GM23338 (cell line): ENCODE data around the gene JPH4. TPM values are rescaled to one million over a fixed set of nuclear protein-coding genes. Genes with fewer than 3 reads are reported as not detected.

Experiments used
- ATAC-seq: fragments of 200-7000 bp; cut with Tn5 transposase; 3 replicates; pipeline ENCODE4 v1.9.1; 2020
- DNase-seq: peaks from one replicate; pipeline ENCODE4 v3.0.0-alpha.2; 2015; ENCODE audit warnings: low spot score
- H2AFZ ChIP-seq: fragments of 200-600 bp; sonication (generic); 2 replicates; pipeline ENCODE4 v1.8.0; 2016; ENCODE audit warnings: antibody characterized with exemption, mild to moderate bottlenecking, moderate library complexity
- H3F3A ChIP-seq: fragments of 200-600 bp; sonication (generic); replicated peaks from 2 replicates; pipeline ENCODE4 v1.8.0; 2017; ENCODE audit warnings: antibody characterized with exemption, mixed run types, low read depth
- H3K27ac ChIP-seq: fragments of 200-600 bp; sonication (generic); 2 replicates; pipeline ENCODE4 v1.6.1; 2016; ENCODE audit warnings: low read depth
- H3K27me3 ChIP-seq: fragments of 200-600 bp; sonication (generic); 2 replicates; pipeline ENCODE4 v1.8.0; 2016; ENCODE audit warnings: mild to moderate bottlenecking, mixed run types, moderate library complexity; ENCODE audit not compliant: insufficient read depth
- H3K36me3 ChIP-seq: fragments of 200-600 bp; sonication (generic); 2 replicates; pipeline ENCODE4 v1.8.0; 2016; ENCODE audit warnings: mild to moderate bottlenecking; ENCODE audit not compliant: insufficient read depth
- H3K4me1 ChIP-seq: fragments of 200-600 bp; sonication (generic); 2 replicates; pipeline ENCODE4 v1.8.0; 2016; ENCODE audit warnings: mild to moderate bottlenecking, moderate library complexity; ENCODE audit not compliant: insufficient read depth
- H3K4me2 ChIP-seq: fragments of 200-600 bp; sonication (generic); 2 replicates; pipeline ENCODE4 v1.7.1; 2017; ENCODE audit warnings: mixed run types
- H3K4me3 ChIP-seq: fragments of 200-600 bp; sonication (generic); 2 replicates; pipeline ENCODE4 v1.6.1; 2016; ENCODE audit warnings: mixed run types
- H3K79me2 ChIP-seq: fragments of 200-600 bp; sonication (generic); replicated peaks from 2 replicates; pipeline ENCODE4 v1.8.0; 2017; ENCODE audit warnings: mild to moderate bottlenecking; ENCODE audit not compliant: insufficient read depth
- H3K9me2 ChIP-seq: fragments of 200-600 bp; sonication (generic); 2 replicates; pipeline ENCODE4 v1.8.0; 2017; ENCODE audit not compliant: insufficient read depth
- H4K20me1 ChIP-seq: fragments of 200-600 bp; sonication (generic); replicated peaks from 2 replicates; pipeline ENCODE4 v1.8.0; 2017; ENCODE audit warnings: mild to moderate bottlenecking; ENCODE audit not compliant: insufficient read depth
- H3K27ac Mint-ChIP-seq: 2 replicates; pipeline ENCODE4 v1.8.0; 2020; ENCODE audit warnings: inconsistent platforms, mild to moderate bottlenecking, moderate library complexity, mixed read lengths
- H3K27me3 Mint-ChIP-seq: 3 replicates; pipeline ENCODE4 v1.8.0; 2022; ENCODE audit warnings: low read depth, mild to moderate bottlenecking, moderate library complexity, mixed read lengths, inconsistent platforms; ENCODE audit not compliant: insufficient read depth, poor library complexity
- H3K36me3 Mint-ChIP-seq: 3 replicates; pipeline ENCODE4 v1.8.0; 2021; ENCODE audit warnings: low read depth, mild to moderate bottlenecking, inconsistent platforms, moderate library complexity, mixed read lengths
- H3K4me1 Mint-ChIP-seq: 3 replicates; pipeline ENCODE4 v1.8.0; 2020; ENCODE audit warnings: mild to moderate bottlenecking, inconsistent platforms, mixed read lengths
- H3K4me3 Mint-ChIP-seq: 3 replicates; pipeline ENCODE4 v1.8.0; 2021; ENCODE audit warnings: moderate library complexity, mild to moderate bottlenecking, inconsistent platforms, mixed read lengths
- H3K9me3 Mint-ChIP-seq: 3 replicates; pipeline ENCODE4 v1.8.0; 2020; ENCODE audit warnings: moderate library complexity, mild to moderate bottlenecking, inconsistent platforms, mixed read lengths
- EZH2 ChIP-seq: fragments of 200-600 bp; sonication (generic); IDR thresholded peaks from one replicate; pipeline ENCODE4 v1.8.0; 2017; ENCODE audit warnings: antibody characterized with exemption, mild to moderate bottlenecking, low read depth; ENCODE audit not compliant: unreplicated experiment
- EZH2phosphoT487 ChIP-seq: fragments of 200-600 bp; sonication (generic); IDR thresholded peaks from one replicate; pipeline ENCODE4 v1.8.1; 2018; ENCODE audit warnings: antibody characterized with exemption; ENCODE audit not compliant: unreplicated experiment
- NANOG ChIP-seq: IDR thresholded peaks from 2 replicates; pipeline ENCODE4 v1.6.1; 2016; ENCODE audit warnings: antibody characterized with exemption, borderline replicate concordance
- POLR2AphosphoS5 ChIP-seq: IDR thresholded peaks from 2 replicates; pipeline ENCODE4 v1.6.1; 2016; ENCODE audit warnings: antibody characterized with exemption, low read depth
- ZNF114 ChIP-seq: fragments of 250-450 bp; sonication (Bioruptor Pico); IDR thresholded peaks from 2 replicates; pipeline ENCODE4 v1.5.0; 2020; ENCODE audit warnings: mild to moderate bottlenecking, moderate library complexity
- polyA plus RNA-seq: library from polyadenylated mRNA; unstranded; fragments of >200 nt; fragmentation: Nextera tagmentation; extraction: Ambion mirVana; gene quantifications from 2 replicates; pipeline ENCODE4 v1.2.1, GENCODE V29; 2016
- total RNA-seq: library from RNA; depleted of rRNA; stranded (reverse); fragments of >200 nt; shearing (Covaris generic); gene quantifications from 2 replicates; pipeline ENCODE4 v1.2.3, GENCODE V29; 2014
- TF ChIP-seq, protein P1 (sequence below): IDR thresholded peaks from one replicate; pipeline ENCODE4 v1.6.1; 2018; ENCODE audit warnings: antibody characterized with exemption; ENCODE audit not compliant: unreplicated experiment
- TF ChIP-seq, protein P2 (sequence below), 2 experiments: fragments of 200-600 bp in 1 of 2; sonication (generic) in 1 of 2; conservative IDR thresholded peaks; 2 replicates each; pipeline versions ENCODE4 v1.5.1 to v1.6.1; 2016 to 2017; ENCODE audit warnings: antibody characterized with exemption in 2 of 2, low read depth in 2 of 2, mild to moderate bottlenecking in 2 of 2, moderate library complexity in 1 of 2
- TF ChIP-seq, protein P3 (sequence below): IDR thresholded peaks from 2 replicates; pipeline ENCODE4 v1.6.1; 2016; ENCODE audit warnings: antibody characterized with exemption

The JPH4 gene
- total and polyA plus RNA-seq, 2 experiments from 2014 or later = 11.0 to 29.9 TPM

DNA sequence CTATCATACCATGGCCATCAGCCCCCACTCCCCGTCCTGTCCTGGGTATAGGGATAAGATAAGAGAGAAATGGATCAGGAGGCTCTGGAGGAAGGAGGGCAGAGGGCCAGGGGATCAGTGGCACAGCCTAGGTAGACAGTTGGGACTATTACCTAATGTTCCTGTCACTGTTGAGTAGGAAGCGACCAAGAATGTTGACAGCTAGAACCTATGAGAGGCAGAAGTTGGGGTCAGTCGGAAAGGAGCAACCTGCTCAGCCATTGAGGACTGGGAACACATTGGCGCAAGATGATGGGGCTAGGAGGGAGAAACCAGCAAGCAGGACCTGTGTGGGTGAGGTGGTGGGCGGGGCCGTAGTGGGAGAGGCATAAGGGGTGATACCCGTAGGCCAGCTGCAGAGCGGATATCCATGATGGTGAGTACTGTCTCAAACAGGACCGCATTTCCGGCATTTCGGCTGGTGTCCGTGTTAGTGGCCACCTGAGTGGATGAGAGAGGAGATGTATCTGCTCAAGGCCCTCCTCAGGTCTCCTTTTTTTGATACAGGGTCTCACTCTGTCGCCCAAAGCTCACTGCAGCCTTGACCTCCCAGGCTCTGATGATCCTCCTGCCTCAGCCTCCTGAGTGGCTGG, 14.3 kb downstream of the JPH4 start (continued):
- no peak for TF ChIP-seq EZH2phosphoT487
- TF ChIP-seq, protein P1, sequence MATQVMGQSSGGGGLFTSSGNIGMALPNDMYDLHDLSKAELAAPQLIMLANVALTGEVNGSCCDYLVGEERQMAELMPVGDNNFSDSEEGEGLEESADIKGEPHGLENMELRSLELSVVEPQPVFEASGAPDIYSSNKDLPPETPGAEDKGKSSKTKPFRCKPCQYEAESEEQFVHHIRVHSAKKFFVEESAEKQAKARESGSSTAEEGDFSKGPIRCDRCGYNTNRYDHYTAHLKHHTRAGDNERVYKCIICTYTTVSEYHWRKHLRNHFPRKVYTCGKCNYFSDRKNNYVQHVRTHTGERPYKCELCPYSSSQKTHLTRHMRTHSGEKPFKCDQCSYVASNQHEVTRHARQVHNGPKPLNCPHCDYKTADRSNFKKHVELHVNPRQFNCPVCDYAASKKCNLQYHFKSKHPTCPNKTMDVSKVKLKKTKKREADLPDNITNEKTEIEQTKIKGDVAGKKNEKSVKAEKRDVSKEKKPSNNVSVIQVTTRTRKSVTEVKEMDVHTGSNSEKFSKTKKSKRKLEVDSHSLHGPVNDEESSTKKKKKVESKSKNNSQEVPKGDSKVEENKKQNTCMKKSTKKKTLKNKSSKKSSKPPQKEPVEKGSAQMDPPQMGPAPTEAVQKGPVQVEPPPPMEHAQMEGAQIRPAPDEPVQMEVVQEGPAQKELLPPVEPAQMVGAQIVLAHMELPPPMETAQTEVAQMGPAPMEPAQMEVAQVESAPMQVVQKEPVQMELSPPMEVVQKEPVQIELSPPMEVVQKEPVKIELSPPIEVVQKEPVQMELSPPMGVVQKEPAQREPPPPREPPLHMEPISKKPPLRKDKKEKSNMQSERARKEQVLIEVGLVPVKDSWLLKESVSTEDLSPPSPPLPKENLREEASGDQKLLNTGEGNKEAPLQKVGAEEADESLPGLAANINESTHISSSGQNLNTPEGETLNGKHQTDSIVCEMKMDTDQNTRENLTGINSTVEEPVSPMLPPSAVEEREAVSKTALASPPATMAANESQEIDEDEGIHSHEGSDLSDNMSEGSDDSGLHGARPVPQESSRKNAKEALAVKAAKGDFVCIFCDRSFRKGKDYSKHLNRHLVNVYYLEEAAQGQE = no peak
- TF ChIP-seq POLR2AphosphoS5 = no peak
- TF ChIP-seq NANOG = no peak
- no peak for TF ChIP-seq ZNF114 (CRISPR knock-in tag)

DNA sequence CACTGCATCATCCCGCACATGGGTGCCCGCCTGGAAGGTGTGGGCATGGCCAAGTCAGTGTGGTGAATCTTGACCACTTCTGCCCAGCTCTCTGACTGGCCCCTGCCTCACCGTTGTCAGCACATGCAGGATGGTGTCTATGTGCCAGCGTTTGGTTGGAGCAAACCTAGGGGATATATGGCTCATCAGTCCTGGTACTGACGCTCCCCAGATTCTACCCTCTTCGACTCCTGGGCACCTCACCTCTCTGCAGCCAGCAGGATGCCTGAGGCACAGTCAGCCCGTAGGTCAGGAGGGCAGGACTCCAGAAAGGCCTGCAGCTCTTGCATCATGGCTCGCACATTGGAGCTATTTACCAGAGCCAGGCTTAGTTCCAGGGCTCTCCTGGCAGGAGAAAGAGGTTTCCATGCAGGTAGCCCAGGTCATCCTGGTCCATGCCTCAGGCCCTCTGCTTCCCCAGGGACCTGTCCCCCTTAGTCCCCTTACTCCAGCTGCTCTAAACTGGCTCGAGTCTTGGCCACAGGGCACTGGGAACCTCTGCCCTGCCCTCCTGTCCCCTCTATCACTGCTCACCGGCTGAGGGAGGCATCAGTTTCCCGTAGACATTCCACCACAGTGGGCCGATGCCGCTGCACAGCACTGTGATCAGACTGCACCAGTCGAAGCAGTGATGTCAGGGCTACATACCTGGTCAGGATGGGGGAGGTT, 15.0 kb downstream of the JPH4 start:
- no peaks in the 10 kb centered on the region for H3K79me2 ChIP-seq
- TF ChIP-seq EZH2 = no peak
- H3K4me1 ChIP-seq = peaks cover 27% of the 10 kb centered on the region
- DNase-seq (no peak), ATAC-seq (no peak)
- Mint-ChIP-seq H3K36me3 (peaks cover 50% of the 10 kb centered on the region), H3K4me1 (peaks cover 33% of the 10 kb centered on the region), H3K4me3 (no peak overlapping the region), H3K27me3 (peaks cover 38% of the 10 kb centered on the region), H3K9me3 (no peaks in the 10 kb centered on the region; the same call in 2 of the 3 replicates), H3K27ac (no peak overlapping the region)
- no peak overlapping the region for H3K4me2 ChIP-seq
- H4K20me1 ChIP-seq = no peaks in the 10 kb centered on the region; the same call in 1 of the 2 replicates
- H2AFZ ChIP-seq = no peak overlapping the region
- H3F3A ChIP-seq = peaks cover 9% of the 10 kb centered on the region; the same call in 1 of the 2 replicates
- no peak overlapping the region for H3K4me3 ChIP-seq
- H3K36me3 ChIP-seq = no peaks in the 10 kb centered on the region
- no peak overlapping the region for H3K27ac ChIP-seq
- no peaks in the 10 kb centered on the region for H3K9me2 ChIP-seq
- no peaks in the 10 kb centered on the region for H3K27me3 ChIP-seq

DNA sequence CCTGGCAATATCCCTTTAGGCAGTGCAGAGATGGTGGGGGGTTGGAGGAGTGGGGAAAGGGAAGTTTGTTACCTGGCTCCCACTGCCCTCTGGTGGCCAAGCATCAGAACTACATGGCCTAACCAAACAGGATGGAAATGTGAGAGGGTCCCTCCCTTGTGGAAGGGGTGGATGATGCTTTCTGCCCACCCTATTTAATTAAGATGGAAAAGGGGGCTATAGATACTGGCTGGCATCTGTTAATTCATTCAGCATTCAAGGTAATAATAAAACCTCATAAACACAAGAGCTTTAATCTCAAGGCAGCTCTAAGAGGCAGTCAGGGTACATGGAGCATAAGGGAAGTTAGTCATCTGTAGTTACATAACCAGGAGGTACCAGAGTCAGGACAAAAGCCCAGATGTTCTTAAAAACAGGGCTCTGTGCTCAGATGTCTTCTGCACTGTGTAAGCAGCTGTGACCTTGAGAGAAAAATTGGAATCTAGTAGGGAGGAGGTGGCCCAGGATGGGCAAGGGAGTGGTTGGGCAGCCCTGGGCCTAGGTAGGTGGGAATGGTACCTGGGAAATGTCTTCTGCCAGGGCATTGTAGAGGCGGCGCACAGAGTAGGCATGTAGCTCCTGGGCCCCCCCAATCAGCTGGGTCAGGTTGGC, 15.6 kb downstream of the JPH4 start:
- no peaks in the 10 kb centered on the region; the same call in 1 of the 2 replicates for H3K36me3 ChIP-seq
- H3K27ac Mint-ChIP-seq = no peak overlapping the region
- peaks cover 54% of the 10 kb centered on the region for H3K36me3 Mint-ChIP-seq

More for the DNA sequence above, 15.6 kb downstream of the JPH4 start:
- Histone ChIP-seq H3K9me2 (no peaks in the 10 kb centered on the region), H4K20me1 (no peaks in the 10 kb centered on the region; the same call in 1 of the 2 replicates), H3K27ac (no peak overlapping the region), H3K27me3 (no peaks in the 10 kb centered on the region), H3K4me3 (no peak overlapping the region), H3K79me2 (peaks cover 3% of the 10 kb centered on the region), H2AFZ (no peak overlapping the region), H3K4me1 (peaks cover 26% of the 10 kb centered on the region), H3K4me2 (no peak overlapping the region), H3F3A (peaks cover 9% of the 10 kb centered on the region; the same call in 1 of the 2 replicates)
- DNase-seq (peak; percentile 90), ATAC-seq (peak; percentile 22)
- TF ChIP-seq, protein P2, sequence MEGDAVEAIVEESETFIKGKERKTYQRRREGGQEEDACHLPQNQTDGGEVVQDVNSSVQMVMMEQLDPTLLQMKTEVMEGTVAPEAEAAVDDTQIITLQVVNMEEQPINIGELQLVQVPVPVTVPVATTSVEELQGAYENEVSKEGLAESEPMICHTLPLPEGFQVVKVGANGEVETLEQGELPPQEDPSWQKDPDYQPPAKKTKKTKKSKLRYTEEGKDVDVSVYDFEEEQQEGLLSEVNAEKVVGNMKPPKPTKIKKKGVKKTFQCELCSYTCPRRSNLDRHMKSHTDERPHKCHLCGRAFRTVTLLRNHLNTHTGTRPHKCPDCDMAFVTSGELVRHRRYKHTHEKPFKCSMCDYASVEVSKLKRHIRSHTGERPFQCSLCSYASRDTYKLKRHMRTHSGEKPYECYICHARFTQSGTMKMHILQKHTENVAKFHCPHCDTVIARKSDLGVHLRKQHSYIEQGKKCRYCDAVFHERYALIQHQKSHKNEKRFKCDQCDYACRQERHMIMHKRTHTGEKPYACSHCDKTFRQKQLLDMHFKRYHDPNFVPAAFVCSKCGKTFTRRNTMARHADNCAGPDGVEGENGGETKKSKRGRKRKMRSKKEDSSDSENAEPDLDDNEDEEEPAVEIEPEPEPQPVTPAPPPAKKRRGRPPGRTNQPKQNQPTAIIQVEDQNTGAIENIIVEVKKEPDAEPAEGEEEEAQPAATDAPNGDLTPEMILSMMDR (conservative IDR thresholded peaks at IDR 0.05; ENCODE audit: low read depth in 2 of 2) = peak; percentile 95 to 98
- TF ChIP-seq, protein P3, sequence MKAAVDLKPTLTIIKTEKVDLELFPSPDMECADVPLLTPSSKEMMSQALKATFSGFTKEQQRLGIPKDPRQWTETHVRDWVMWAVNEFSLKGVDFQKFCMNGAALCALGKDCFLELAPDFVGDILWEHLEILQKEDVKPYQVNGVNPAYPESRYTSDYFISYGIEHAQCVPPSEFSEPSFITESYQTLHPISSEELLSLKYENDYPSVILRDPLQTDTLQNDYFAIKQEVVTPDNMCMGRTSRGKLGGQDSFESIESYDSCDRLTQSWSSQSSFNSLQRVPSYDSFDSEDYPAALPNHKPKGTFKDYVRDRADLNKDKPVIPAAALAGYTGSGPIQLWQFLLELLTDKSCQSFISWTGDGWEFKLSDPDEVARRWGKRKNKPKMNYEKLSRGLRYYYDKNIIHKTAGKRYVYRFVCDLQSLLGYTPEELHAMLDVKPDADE = no peak
- TF ChIP-seq, protein P1 = no peak
- Mint-ChIP-seq H3K4me1 (peaks cover 33% of the 10 kb centered on the region), H3K4me3 (no peak overlapping the region; the same call in 2 of the 3 replicates), H3K27me3 (peaks cover 39% of the 10 kb centered on the region), H3K9me3 (no peaks in the 10 kb centered on the region; the same call in 2 of the 3 replicates)
